NCI-H524 (cell line): ENCODE results near the gene CYP24A1.

ENCODE experiments used
- DNase-seq, 2 experiments: peaks; one replicate each; lab custom pipeline; 2025; lab: John Stamatoyannopoulos, UW

The CYP24A1 gene

GRCh38 chr20:54173653-54174456 is at the start of gene CYP24A1:
Gene CYP24A1, minus strand, starts transcription at chr20:54173986. Its CDS starts 407 bp downstream, at chr20:54173579.
- peak; percentile 44 to 71 for DNase-seq

GRCh38 chr20:54223285-54223684 is 49.5 kb upstream of the CYP24A1 start:
- DNase-seq = no peak

GRCh38 chr20:54221996-54222890 is 48.5 kb upstream of the CYP24A1 start:
- DNase-seq = no peak

- DNase-seq = no peak
Observed at GRCh38 chr20:54221353-54221752, 47.6 kb upstream of the CYP24A1 start.

- DNase-seq = no peak
Observed at GRCh38 chr20:54220722-54221121, 46.9 kb upstream of the CYP24A1 start.

- peak; percentile 20 to 54 for DNase-seq
Observed at GRCh38 chr20:54219751-54220426, 46.1 kb upstream of the CYP24A1 start.

GRCh38 chr20:54218470-54218869 is 44.7 kb upstream of the CYP24A1 start:
- DNase-seq = no peak

GRCh38 chr20:54217762-54218161 is 44.0 kb upstream of the CYP24A1 start:
- no peak for DNase-seq

GRCh38 chr20:54215157-54215789 is 41.5 kb upstream of the CYP24A1 start:
- DNase-seq = no peak

- DNase-seq = no peak
Observed at GRCh38 chr20:54214566-54214965, 40.8 kb upstream of the CYP24A1 start.

GRCh38 chr20:54212871-54213270 is 39.1 kb upstream of the CYP24A1 start:
- DNase-seq = no peak

- DNase-seq = no peak
Observed at GRCh38 chr20:54212226-54212625, 38.4 kb upstream of the CYP24A1 start.

- no peak for DNase-seq
Observed at GRCh38 chr20:54209216-54209813, 35.5 kb upstream of the CYP24A1 start.

GRCh38 chr20:54208548-54209176 is 34.9 kb upstream of the CYP24A1 start:
- no peak for DNase-seq

- DNase-seq = peak; percentile 59 to 68
Observed at GRCh38 chr20:54207743-54208547, 34.2 kb upstream of the CYP24A1 start, which contains the start of gene PFDN4. Gene PFDN4, plus strand, starts transcription at chr20:54208087. Its CDS starts 14 bp downstream, at chr20:54208101.

GRCh38 chr20:54207053-54207742 is 33.4 kb upstream of the CYP24A1 start:
- DNase-seq = no peak

- DNase-seq = no peak
Observed at GRCh38 chr20:54205450-54205849, 31.7 kb upstream of the CYP24A1 start.

GRCh38 chr20:54204481-54204880 is 30.7 kb upstream of the CYP24A1 start:
- DNase-seq = no peak

- DNase-seq = no peak
Observed at GRCh38 chr20:54204063-54204462, 30.3 kb upstream of the CYP24A1 start.
